GM19023 (cell line): ENCODE results near the gene METTL25B.

Experiments used
- ATAC-seq: cut with Tn5 transposase; IDR thresholded peaks from one replicate; pipeline ENCODE4 v1.9.1; 2021; ENCODE audit warnings: mild to moderate bottlenecking, moderate library complexity; ENCODE audit not compliant: unreplicated experiment

METTL25B gene

DNA sequence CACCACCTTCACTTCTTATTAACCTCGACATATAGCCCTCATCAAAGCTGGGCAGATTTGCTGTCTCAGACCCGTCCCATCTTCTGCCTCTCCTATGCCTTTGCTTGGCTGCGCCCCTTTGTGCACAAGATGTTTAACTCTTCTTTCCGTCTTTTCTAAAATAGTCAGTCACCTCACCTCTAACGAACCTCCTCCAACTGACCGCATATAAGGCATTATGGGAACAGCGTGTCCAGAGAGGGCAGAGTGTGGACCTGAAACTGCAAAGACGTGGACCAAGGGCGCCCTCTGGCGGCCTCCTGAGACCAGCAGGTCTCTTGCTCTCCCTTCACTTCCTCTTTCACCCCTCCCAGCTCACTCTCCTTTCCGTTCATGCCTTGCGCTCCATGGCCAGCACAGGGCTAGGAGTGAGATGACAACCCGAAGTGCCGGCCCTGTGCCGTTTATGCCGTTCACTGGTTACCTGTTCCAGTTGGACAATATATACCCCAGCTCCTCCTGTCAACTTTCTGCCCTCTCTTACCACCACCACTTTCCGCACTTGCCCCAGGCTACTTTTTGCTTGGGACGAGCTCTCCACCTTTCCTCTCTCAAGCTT, 2.5 kb upstream of the METTL25B start:
- ATAC-seq, result no peak

DNA sequence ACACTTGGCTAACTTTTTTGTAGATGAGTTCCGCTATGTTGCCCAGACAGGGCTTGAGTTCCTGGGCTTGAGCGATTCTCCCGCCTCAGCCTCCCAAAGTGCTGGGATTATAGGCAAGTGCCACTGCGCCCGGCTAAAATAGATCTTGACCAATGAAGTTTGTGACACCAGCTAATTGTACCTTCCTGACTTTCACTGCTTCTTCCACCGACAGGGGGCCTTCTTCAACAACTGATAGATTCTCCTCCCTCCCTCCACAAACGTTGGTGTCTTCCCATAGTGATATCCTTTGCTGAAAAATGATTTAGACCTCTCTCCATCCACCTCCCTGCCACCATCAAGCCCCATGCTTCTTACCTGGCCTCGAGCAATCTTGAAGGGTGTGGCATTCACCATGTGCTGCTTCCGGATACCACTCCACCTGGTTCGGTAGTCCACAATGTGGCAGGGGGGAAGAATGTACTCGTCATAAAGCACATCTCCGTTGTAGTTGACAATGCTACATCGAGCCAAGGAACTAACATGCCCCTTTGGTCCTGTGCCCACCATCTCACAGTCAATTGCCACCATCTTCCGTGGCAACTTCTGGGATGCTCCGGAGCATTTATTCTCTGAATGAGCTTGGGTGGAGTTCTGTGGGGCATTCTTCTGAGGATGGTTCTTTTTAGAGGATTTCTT, 1.6 kb upstream of the METTL25B start:
- no peak for ATAC-seq

- no peak for ATAC-seq
Measured at GRCh38 chr1:156727492-156727891, 777 bp upstream of the METTL25B start.

- ATAC-seq, result peak; percentile 93
Measured at GRCh38 chr1:156728599-156729462, 562 bp downstream of the METTL25B start, which contains the start of gene ISG20L2. Gene ISG20L2 (minus strand): TSS chr1:156728766. CDS start chr1:156727652, 1,114 bp downstream.

DNA sequence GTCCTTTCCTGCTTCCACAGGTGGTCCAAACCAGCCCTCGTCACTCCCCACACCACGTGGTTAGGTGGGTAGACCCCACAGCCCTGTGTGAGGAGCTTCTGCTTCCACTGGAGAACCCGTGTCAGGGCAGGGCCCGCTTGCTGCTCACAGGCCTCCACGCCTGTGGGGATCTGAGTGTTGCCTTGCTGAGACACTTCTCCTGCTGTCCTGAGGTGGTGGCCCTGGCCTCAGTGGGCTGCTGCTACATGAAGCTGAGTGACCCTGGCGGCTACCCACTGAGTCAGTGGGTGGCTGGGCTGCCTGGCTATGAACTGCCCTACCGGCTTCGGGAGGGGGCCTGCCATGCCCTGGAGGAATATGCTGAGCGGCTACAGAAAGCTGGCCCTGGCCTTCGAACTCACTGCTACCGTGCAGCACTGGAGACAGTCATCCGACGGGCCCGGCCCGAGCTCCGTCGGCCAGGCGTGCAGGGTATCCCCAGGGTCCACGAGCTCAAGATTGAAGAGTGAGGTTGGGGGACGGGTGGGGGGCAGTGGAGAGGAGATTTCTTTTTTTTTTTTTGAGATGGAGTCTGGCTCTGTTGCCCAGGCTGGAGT, 5.8 kb downstream of the METTL25B start:
- no peak for ATAC-seq

- no peak for ATAC-seq
Measured at GRCh38 chr1:156738407-156738806, 10.1 kb downstream of the METTL25B start.

DNA sequence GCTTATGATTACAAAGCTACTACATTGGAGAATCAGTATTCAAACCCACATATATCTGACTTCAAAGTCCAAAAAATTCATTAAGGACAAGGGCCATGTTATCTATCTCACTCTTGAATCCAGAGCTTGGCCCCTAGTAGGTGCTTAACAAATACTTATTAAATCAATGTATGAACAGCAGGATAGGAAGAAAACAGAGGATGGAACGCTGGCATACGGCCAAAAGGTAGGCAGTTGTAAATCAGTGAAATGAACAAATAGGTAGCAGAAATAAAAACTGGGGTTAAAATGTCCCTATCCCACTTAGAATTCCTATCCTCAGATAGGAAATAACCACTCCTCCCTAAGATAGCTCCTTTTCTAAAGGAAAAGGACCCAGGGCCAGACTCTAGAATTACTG, 10.6 kb downstream of the METTL25B start:
- ATAC-seq, result no peak

GRCh38 chr1:156740237-156740740, 12.0 kb downstream of the METTL25B start:
- no peak for ATAC-seq

GRCh38 chr1:156740741-156741480, 12.6 kb downstream of the METTL25B start, which contains the start of gene MRPL24:
Gene MRPL24 (minus strand): TSS chr1:156741088. CDS start chr1:156738704, 2,384 bp downstream.
- ATAC-seq, result peak; percentile 78

DNA sequence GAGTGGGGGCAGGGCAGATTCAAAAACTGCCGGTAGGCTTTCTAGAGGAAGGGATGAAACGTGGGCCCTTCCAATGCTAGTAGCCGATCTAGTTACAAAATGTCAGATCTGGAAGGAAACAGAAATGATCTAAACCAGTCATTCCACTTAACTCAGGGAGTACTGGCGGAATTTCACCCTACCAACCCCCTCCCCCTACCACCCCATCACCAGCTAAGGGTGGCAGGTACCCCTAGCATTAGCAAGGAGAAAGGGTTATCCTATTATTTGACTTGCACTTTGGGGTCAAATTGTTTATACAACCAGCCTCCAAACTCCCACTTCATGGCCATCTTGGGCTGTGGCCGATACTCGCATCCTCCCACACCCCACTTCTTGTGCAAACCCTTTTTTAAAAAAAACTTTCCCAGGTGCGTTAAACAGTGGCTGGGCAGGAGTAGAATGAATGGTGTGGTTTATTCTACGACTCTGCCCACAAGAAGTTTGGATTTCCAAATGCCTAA, 13.3 kb downstream of the METTL25B start:
- peak; percentile 2 for ATAC-seq

- no peak for ATAC-seq
Measured at GRCh38 chr1:156742017-156742416, 13.7 kb downstream of the METTL25B start.

DNA sequence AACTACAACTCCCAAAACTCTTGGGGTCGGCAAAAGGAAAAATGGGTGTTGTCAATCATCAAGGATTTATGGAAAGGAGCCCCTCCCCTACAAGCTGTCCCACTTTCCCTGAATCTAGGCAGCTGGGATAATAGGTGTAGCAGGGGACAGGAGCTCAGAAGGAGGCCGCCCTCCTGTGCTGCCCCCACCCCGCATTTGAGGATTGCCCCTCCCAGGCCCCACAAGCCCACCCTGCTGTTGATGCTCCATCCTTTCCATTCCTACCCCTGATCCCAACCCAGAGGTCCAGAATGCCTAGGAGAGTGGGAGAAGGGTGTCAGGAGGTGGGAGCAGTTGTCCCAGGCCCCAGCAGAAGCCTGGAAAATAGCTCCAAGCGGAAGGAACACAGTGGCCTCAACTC, 14.5 kb downstream of the METTL25B start:
- ATAC-seq, result no peak

DNA sequence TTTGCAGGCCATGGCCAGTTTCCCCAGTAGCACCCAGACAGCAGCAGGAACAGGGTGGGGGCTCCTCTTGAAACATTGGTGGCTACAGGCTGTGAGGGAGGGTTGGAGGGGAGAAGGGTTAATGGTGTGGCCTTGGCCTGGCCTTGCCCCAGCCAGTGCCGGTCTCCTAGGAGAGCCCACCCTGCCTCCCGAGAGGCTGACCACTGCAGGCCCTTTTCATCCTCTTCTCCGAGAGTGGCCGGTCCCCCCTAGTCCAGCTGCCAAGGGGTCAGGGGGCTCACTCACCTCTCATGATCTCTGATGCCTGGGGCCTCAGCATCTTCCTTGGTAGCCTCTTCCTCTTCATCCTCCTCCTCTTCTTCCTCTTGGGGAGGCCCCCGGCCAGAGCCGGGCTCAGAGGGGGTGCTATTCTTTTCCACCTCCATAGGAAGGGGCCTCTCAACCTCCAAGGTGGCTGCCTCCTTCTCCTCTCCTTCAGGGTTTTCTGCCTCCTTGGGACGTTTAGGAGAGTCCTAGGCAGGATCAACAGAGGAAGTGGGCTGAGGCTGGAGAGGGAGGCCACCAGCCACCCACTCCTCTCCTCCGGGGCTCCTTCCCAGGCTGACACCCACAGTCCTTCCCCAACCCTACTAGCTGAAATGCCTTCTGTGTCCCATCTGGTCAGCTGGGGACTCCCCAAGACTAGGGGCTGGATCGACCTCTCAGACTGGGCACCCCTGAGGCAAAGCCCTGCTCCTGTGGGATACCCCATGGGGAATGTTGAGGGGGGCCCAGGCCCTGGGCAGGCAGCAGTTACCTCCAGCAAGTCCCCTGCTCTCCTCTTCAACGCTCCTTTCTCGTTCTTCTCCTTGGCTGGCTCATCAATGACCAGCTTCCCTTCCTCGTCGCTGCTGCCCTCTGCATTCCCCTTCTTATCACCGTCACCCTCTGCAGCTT, 15.4 kb downstream of the METTL25B start:
- no peak for ATAC-seq

GRCh38 chr1:156744344-156744743, 16.1 kb downstream of the METTL25B start:
- no peak for ATAC-seq

DNA sequence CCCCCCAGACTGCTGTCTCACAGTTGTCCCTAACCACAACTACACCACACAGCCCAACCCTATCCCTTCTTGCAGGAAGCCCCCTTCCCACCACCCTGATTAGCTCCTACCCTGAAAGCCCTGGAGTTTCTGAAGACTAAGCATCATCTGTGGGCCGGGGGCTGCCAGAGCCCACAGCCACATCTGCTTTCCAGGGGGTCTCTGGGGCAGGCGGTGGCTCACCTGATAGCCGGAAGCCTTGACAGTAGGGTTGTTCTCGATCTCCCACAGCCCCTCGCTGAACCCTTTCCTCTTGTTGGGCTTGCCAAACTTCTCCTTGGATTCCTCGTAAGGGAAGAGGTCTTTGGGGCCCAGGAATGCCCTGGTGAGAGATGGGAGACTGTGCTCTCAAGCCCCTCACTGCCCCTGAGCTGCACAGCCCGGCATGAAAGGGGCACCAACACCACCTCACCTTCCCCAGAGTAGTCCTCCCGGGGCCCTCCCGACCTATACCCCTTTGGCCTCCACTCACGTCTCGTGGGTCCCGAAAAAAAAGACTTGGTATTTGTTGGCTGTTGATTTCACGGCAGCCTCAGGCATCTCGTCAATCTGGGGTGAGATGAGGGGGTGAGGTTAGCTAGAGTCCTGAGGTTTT, 16.6 kb downstream of the METTL25B start:
- ATAC-seq, result no peak

DNA sequence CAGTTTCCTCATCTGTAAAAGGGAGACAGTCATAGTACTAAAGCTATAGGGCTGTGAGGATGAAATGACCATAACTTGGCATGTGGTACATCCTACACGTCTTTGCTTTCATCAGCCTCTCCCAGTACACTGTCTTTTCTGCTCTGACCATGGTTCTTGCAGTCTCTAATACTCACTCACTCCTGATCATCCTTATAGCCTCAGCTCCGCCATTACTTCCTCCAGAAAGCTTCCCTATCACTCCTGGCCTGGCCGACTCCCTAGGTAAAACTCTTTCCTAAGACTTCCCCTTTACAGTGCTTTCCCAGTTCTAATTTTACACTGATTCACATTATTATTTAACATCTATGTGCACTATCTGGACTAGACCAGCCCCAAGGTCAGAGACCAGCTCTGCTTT, 17.6 kb downstream of the METTL25B start:
- no peak for ATAC-seq

GRCh38 chr1:156746406-156746727, 18.1 kb downstream of the METTL25B start:
- no peak for ATAC-seq

- ATAC-seq, result peak; percentile 35
Measured at GRCh38 chr1:156746728-156747631, 18.7 kb downstream of the METTL25B start.
